Gastrocnemius medialis (tissue), 4 donors: ENCODE data around the gene CD27.

Experiments used
- POLR2A ChIP-seq, 2 donors: fragments of 450-650 bp; IDR thresholded peaks; one replicate each; pipeline ENCODE4 v1.6.1; 2017; ENCODE audit warnings: antibody characterized with exemption in 2 of 2, mild to moderate bottlenecking in 2 of 2, moderate library complexity in 2 of 2
- TF ChIP-seq, protein P1 (sequence below), 5 experiments: fragments of 450-650 bp in 3 of 5; fragments of 200-600 bp in 2 of 5; sonication (generic) in 2 of 5; IDR thresholded peaks in 4 of 5; conservative IDR thresholded peaks in 1 of 5; 1 replicate in 4 of 5; 2 replicates in 1 of 5; pipeline ENCODE4 v1.5.1; 2016 to 2019; ENCODE audit warnings: antibody characterized with exemption in 5 of 5, mild to moderate bottlenecking in 3 of 5, moderate library complexity in 3 of 5

DNA sequence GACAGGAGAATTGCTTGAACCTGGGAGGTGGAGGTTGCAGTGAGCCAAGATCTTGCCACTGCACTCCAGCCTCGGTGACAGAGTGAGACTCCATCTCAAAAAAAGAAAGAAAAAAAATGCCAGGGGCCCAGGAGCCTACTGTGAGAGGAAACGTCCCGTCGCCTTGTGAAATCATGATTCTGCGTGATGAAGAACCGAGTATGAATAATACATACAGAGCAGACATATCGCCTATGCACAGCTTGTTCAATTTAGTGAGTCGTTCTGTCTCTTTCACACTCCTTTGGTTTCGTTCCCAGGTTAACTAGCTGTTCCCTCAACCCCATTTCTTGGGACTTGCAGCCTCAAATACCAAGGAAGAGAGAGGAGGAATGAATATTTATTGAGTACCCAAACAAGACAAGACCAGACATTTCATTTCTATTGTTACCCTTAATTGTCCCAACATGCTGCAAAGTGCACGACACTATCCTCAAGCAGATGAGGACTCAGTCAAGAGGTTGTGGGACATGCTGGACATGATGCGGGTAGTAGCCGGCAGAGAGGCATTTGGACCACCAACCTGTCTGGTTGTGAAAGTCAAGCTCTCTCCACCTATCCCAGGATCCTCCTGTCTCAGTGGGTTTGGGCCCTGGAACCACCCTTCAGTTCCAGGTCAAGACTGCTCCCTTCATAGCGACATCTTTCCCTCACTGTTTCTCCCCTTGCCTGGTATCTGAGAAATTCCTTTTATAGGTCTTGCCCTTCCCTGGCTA, 8.6 kb upstream of the CD27 start:
- TF ChIP-seq, protein P1, sequence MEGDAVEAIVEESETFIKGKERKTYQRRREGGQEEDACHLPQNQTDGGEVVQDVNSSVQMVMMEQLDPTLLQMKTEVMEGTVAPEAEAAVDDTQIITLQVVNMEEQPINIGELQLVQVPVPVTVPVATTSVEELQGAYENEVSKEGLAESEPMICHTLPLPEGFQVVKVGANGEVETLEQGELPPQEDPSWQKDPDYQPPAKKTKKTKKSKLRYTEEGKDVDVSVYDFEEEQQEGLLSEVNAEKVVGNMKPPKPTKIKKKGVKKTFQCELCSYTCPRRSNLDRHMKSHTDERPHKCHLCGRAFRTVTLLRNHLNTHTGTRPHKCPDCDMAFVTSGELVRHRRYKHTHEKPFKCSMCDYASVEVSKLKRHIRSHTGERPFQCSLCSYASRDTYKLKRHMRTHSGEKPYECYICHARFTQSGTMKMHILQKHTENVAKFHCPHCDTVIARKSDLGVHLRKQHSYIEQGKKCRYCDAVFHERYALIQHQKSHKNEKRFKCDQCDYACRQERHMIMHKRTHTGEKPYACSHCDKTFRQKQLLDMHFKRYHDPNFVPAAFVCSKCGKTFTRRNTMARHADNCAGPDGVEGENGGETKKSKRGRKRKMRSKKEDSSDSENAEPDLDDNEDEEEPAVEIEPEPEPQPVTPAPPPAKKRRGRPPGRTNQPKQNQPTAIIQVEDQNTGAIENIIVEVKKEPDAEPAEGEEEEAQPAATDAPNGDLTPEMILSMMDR (IDR thresholded peaks at IDR 0.05 in 4 of 5, conservative IDR thresholded peaks at IDR 0.05 in 1 of 5) = no peak
- no peak for TF ChIP-seq POLR2A (IDR thresholded peaks at IDR 0.05)
